Sigmoid colon (tissue), 7 donors: ENCODE data around the gene C19orf47. TPM values are rescaled to one million over a fixed set of nuclear protein-coding genes. Genes with fewer than 3 reads are reported as not detected.
"Not testable (repeated sequence)": the region's sequence is repeated elsewhere in the genome, so short reads cannot be mapped to it uniquely, and the experiment has no call there.

Experiments
- DNase-seq: peaks from one replicate; pipeline ENCODE4 v3.0.0-alpha.2; 2019
- H3K27ac ChIP-seq, 4 donors: fragments of 200-600 bp; sonication (generic); one replicate each; pipeline ENCODE4 v1.5.1; 2016 to 2019; ENCODE audit warnings: mild to moderate bottlenecking in 1 of 4
- H3K27me3 ChIP-seq, 3 donors: fragments of 200-600 bp; sonication (generic); one replicate each; pipeline ENCODE4 v1.5.1; 2019; ENCODE audit warnings: mild to moderate bottlenecking in 1 of 3
- H3K36me3 ChIP-seq, 4 donors: fragments of 200-600 bp; sonication (generic); one replicate each; pipeline ENCODE4 v1.5.1; 2016 to 2019
- H3K4me1 ChIP-seq, 4 donors: fragments of 200-600 bp; sonication (generic); one replicate each; pipeline ENCODE4 v1.5.1; 2017 to 2019
- H3K4me3 ChIP-seq, 4 donors: fragments of 200-600 bp; sonication (generic); one replicate each; pipeline ENCODE4 v1.5.1; 2017 to 2019; ENCODE audit warnings: mild to moderate bottlenecking in 2 of 4, moderate library complexity in 1 of 4
- H3K9me3 ChIP-seq, 4 donors: fragments of 200-600 bp in 3 of 4; sonication (generic) in 3 of 4; one replicate each; pipeline versions ENCODE4 v1.5.1 to v1.6.1; 2013 to 2019
- EP300 ChIP-seq, 4 donors: sonication (generic); formaldehyde crosslinking; IDR thresholded peaks; one replicate each; pipeline ENCODE4 v1.6.1; 2017; ENCODE audit warnings: antibody characterized with exemption in 4 of 4
- POLR2A ChIP-seq, 2 donors: fragments of 450-650 bp; IDR thresholded peaks; one replicate each; pipeline ENCODE4 v1.6.1; 2016; ENCODE audit warnings: antibody characterized with exemption in 2 of 2, mild to moderate bottlenecking in 2 of 2, moderate library complexity in 2 of 2
- POLR2AphosphoS5 ChIP-seq, 4 donors: sonication (generic); formaldehyde crosslinking; IDR thresholded peaks; one replicate each; pipeline ENCODE4 v1.6.1; 2017; ENCODE audit warnings: antibody characterized with exemption in 4 of 4
- WGBS, 2 donors: extraction: QIAGEN DNeasy Blood & Tissue Kit; methylation state at CpG; one replicate each; pipeline ENCODE4 v1.1.7; 2013; 5-methylcytosine and 5-hydroxymethylcytosine counted together
- intact Hi-C: fragments of 100-400 bp; cut with DNase I; formaldehyde crosslinking; loops from one replicate; pipeline ENCODE4 v1.15.1; 2023
- polyA plus RNA-seq, 3 donors: library from polyadenylated mRNA; stranded (reverse); fragments of 200-250 nt; gene quantifications; one replicate each; pipeline ENCODE4 v1.2.3, GENCODE V29; 2013
- total RNA-seq, 4 donors: library from RNA; depleted of rRNA; stranded (reverse); fragments of >200 nt; gene quantifications; one replicate each; pipeline ENCODE4 v1.1.0, GENCODE V29; 2016
- TF ChIP-seq, protein P1 (sequence below), 4 experiments: fragments of 450-650 bp in 3 of 4; fragments of 200-600 bp in 1 of 4; IDR thresholded peaks; one replicate each; pipeline ENCODE4 v1.5.1; 2016 to 2019; ENCODE audit warnings: antibody characterized with exemption in 4 of 4, mild to moderate bottlenecking in 3 of 4, moderate library complexity in 2 of 4
- donor health status: healthy with polysubstance abuse.
- donor health status: Bipolar disorder and iron deficiency.
- donor health status: healthy.

C19orf47 gene
- total and polyA plus RNA-seq, 7 donors: 7.9 to 16.7 (median 10.5) TPM

DNA sequence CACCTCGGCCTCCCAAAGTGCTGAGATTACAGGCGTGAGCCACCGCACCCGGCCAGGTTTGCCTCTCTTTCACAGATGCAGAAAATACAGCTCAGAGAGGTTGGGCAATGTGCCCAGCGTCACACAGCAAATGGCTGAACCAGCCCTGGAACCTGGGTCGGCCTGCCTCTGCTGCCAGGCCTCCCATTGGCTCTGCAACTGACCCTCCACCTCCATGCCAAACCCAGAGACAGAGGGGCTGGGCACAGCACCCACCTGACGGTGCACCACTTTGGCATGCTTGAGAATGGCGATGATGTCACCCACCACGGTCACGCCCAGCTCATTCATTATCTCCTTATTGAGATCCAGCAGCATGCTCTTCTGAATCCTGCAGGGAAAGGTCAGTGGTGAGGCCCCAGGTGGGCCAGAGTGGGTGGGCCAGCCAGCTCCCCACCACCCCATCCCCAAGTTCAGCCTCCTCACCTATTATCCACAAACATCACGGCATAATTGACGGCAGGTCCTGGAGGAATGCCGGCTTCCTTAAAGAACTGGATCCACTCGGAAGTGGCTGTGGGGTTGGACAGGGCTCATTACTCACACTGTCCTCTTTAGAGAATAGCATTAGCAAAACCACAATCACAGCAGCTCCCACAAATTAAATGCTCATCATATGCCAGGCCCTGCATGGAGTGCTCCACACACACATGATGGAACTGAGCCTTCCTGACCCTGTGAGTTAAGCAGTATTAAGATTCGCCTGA lies 12.2 kb downstream of the C19orf47 start:
- WGBS, 2 donors: 93% methylated on average over 15 of the region's 15 CpGs
- intact Hi-C loops: no loop called here
- H3K4me3 ChIP-seq: no peak overlapping the region
- no peak for DNase-seq
- peaks cover 17 to 62% (median 39%) of the 10 kb centered on the region in 4 donors for H3K36me3 ChIP-seq
- no peaks in the 10 kb centered on the region for H3K9me3 ChIP-seq
- H3K27ac ChIP-seq: no peak overlapping the region
- no peaks in the 10 kb centered on the region for H3K4me1 ChIP-seq
- H3K27me3 ChIP-seq: no peaks in the 10 kb centered on the region
- TF ChIP-seq, protein P1, sequence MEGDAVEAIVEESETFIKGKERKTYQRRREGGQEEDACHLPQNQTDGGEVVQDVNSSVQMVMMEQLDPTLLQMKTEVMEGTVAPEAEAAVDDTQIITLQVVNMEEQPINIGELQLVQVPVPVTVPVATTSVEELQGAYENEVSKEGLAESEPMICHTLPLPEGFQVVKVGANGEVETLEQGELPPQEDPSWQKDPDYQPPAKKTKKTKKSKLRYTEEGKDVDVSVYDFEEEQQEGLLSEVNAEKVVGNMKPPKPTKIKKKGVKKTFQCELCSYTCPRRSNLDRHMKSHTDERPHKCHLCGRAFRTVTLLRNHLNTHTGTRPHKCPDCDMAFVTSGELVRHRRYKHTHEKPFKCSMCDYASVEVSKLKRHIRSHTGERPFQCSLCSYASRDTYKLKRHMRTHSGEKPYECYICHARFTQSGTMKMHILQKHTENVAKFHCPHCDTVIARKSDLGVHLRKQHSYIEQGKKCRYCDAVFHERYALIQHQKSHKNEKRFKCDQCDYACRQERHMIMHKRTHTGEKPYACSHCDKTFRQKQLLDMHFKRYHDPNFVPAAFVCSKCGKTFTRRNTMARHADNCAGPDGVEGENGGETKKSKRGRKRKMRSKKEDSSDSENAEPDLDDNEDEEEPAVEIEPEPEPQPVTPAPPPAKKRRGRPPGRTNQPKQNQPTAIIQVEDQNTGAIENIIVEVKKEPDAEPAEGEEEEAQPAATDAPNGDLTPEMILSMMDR (IDR thresholded peaks at IDR 0.05): no peak
- TF ChIP-seq POLR2AphosphoS5 (IDR thresholded peaks at IDR 0.05) (no peak), EP300 (IDR thresholded peaks at IDR 0.05) (no peak), POLR2A (IDR thresholded peaks at IDR 0.05) (no peak)

DNA sequence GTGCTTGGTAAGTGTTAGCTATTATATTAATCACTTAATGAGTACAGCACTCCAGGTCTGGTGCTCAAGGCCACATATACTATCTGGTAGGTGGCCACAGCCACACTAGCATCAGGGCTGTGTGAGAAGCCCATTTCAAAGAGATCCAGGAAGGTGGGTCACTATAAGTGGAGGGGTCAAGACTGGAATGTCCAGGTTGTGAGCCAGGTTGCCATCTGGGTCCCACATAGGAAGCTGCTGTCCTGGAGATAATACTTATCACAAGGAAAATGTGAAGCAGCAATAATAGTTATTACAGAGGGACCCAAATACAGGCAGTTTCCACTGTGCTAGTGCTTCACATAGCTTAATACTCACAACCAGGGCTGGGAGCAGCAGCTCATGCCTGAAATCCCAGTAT lies 13.1 kb downstream of the C19orf47 start:
- no peaks in the 10 kb centered on the region for H3K27me3 ChIP-seq
- H3K4me1 ChIP-seq: no peaks in the 10 kb centered on the region
- H3K27ac ChIP-seq: no peak overlapping the region
- H3K4me3 ChIP-seq: no peak overlapping the region
- no peak for DNase-seq
- intact Hi-C loops: no loop called here
- no peaks in the 10 kb centered on the region for H3K9me3 ChIP-seq
- no peak for TF ChIP-seq POLR2AphosphoS5 (IDR thresholded peaks at IDR 0.05)
- TF ChIP-seq, protein P1 (IDR thresholded peaks at IDR 0.05): no peak
- no peak for TF ChIP-seq EP300 (IDR thresholded peaks at IDR 0.05)
- no peak for TF ChIP-seq POLR2A (IDR thresholded peaks at IDR 0.05)
- H3K36me3 ChIP-seq: peaks cover 20 to 70% (median 44%) of the 10 kb centered on the region in 4 donors

GRCh38 chr19:40333083-40333482 lies 15.1 kb downstream of the C19orf47 start:
- H3K9me3 ChIP-seq, H3K27ac ChIP-seq, H3K27me3 ChIP-seq, H3K4me3 ChIP-seq, DNase-seq, intact Hi-C loops, H3K4me1 ChIP-seq: not testable (repeated sequence)
- H3K36me3 ChIP-seq: peaks cover 22 to 80% (median 57%) of the 10 kb centered on the region in 4 donors
- WGBS, 2 donors: 95 to 97% methylated on average over 6 of the region's 6 CpGs

GRCh38 chr19:40332669-40333068 lies 15.5 kb downstream of the C19orf47 start:
- H3K27ac ChIP-seq: no peak overlapping the region
- WGBS, 2 donors: 91 to 93% methylated on average over 6 of the region's 6 CpGs
- H3K9me3 ChIP-seq: no peaks in the 10 kb centered on the region
- no peaks in the 10 kb centered on the region for H3K27me3 ChIP-seq
- DNase-seq: no peak
- H3K4me1 ChIP-seq: no peaks in the 10 kb centered on the region
- TF ChIP-seq, protein P1 (IDR thresholded peaks at IDR 0.05): no peak
- TF ChIP-seq POLR2AphosphoS5 (IDR thresholded peaks at IDR 0.05) (no peak), POLR2A (IDR thresholded peaks at IDR 0.05) (no peak), EP300 (IDR thresholded peaks at IDR 0.05) (no peak)
- no peak overlapping the region for H3K4me3 ChIP-seq
- intact Hi-C loops: no loop called here
- H3K36me3 ChIP-seq: peaks cover 26 to 84% (median 58%) of the 10 kb centered on the region in 4 donors

- H3K27ac ChIP-seq: no peak overlapping the region
- TF ChIP-seq, protein P1 (IDR thresholded peaks at IDR 0.05): no peak
- no peak for TF ChIP-seq EP300 (IDR thresholded peaks at IDR 0.05)
- TF ChIP-seq POLR2A (IDR thresholded peaks at IDR 0.05): no peak
- TF ChIP-seq POLR2AphosphoS5 (IDR thresholded peaks at IDR 0.05): no peak
- no peaks in the 10 kb centered on the region for H3K4me1 ChIP-seq
- H3K9me3 ChIP-seq: no peaks in the 10 kb centered on the region
- DNase-seq: no peak
- H3K36me3 ChIP-seq: peaks cover 35 to 97% (median 64%) of the 10 kb centered on the region in 4 donors
- H3K27me3 ChIP-seq: no peaks in the 10 kb centered on the region
- intact Hi-C loops: no loop called here
- no peak overlapping the region for H3K4me3 ChIP-seq
- WGBS, 2 donors: 96 to 98% methylated on average over 5 of the region's 5 CpGs
These were observed 17.1 kb downstream of the C19orf47 start for GRCh38 chr19:40331052-40331451.
